ENCODE data around the gene RAPGEF3. TPM values are rescaled to one million over a fixed set of nuclear protein-coding genes. Genes with fewer than 3 reads are reported as not detected.

Gene RAPGEF3
- total RNA-seq, 1 donor from 2014 or later: 125 TPM

GRCh38 chr12:47791351-47791746, 32.7 kb upstream of the RAPGEF3 start:
- no peak for DNase-seq (ENCODE audit: low read depth)

GRCh38 chr12:47790676-47791350, 32.1 kb upstream of the RAPGEF3 start:
- DNase-seq (ENCODE audit: low read depth): no peak

- no peak for DNase-seq (ENCODE audit: low read depth)
Measured at GRCh38 chr12:47789712-47790489, 31.2 kb upstream of the RAPGEF3 start.

- no peak for DNase-seq (ENCODE audit: low read depth)
Measured at GRCh38 chr12:47789141-47789540, 30.5 kb upstream of the RAPGEF3 start.

GRCh38 chr12:47787596-47788319, 29.1 kb upstream of the RAPGEF3 start:
- DNase-seq (ENCODE audit: low read depth): no peak

GRCh38 chr12:47786662-47787280, 28.1 kb upstream of the RAPGEF3 start:
- no peak for DNase-seq (ENCODE audit: low read depth)

GRCh38 chr12:47785887-47786661, 27.4 kb upstream of the RAPGEF3 start:
- DNase-seq (ENCODE audit: low read depth): no peak

- no peak for DNase-seq (ENCODE audit: low read depth)
Measured at GRCh38 chr12:47785036-47785886, 26.6 kb upstream of the RAPGEF3 start.

GRCh38 chr12:47783821-47784819, 25.4 kb upstream of the RAPGEF3 start:
- DNase-seq (ENCODE audit: low read depth): no peak

- no peak for DNase-seq (ENCODE audit: low read depth)
Measured at GRCh38 chr12:47783024-47783755, 24.5 kb upstream of the RAPGEF3 start.

- DNase-seq (ENCODE audit: low read depth): no peak
Measured at GRCh38 chr12:47782372-47782770, 23.7 kb upstream of the RAPGEF3 start.

GRCh38 chr12:47781479-47782371, 23.0 kb upstream of the RAPGEF3 start:
- DNase-seq (ENCODE audit: low read depth): no peak

GRCh38 chr12:47779943-47780504, 21.3 kb upstream of the RAPGEF3 start:
- no peak for DNase-seq (ENCODE audit: low read depth)

- DNase-seq (ENCODE audit: low read depth): peak; percentile 74
Measured at GRCh38 chr12:47779301-47779942, 20.7 kb upstream of the RAPGEF3 start.

GRCh38 chr12:47778881-47779280, 20.2 kb upstream of the RAPGEF3 start:
- no peak for DNase-seq (ENCODE audit: low read depth)

GRCh38 chr12:47777741-47778558, 19.3 kb upstream of the RAPGEF3 start:
- DNase-seq (ENCODE audit: low read depth): no peak
